Stimulated activated CD4-positive, alpha-beta T cell treated with anti-CD3 and anti-CD28 coated beads, TNF-alpha, amount 100 ng/mL, for 48 hours (primary cell): Measurements from ENCODE around the gene KIAA0825.
"Not testable (repeated sequence)": the region's sequence is repeated elsewhere in the genome, so short reads cannot be mapped to it uniquely, and the experiment has no call there.

Experiments
- DNase-seq, 3 donors: peaks; one replicate each; pipeline ENCODE4 v3.0.0-alpha.2; 2020; ENCODE audit warnings: low read depth in 3 of 3

KIAA0825 gene

GRCh38 chr5:94375801-94376200 is 242.6 kb downstream of the KIAA0825 start:
- DNase-seq: no peak

GRCh38 chr5:94374336-94374735 is 244.1 kb downstream of the KIAA0825 start:
- no peak for DNase-seq

- DNase-seq: no peak
Observed at GRCh38 chr5:94367900-94368299, 250.5 kb downstream of the KIAA0825 start.

- DNase-seq: no peak
Observed at GRCh38 chr5:94366811-94367210, 251.6 kb downstream of the KIAA0825 start.

GRCh38 chr5:94362857-94363256 is 255.5 kb downstream of the KIAA0825 start:
- DNase-seq: no peak

GRCh38 chr5:94361832-94362796 is 256.3 kb downstream of the KIAA0825 start:
- no peak for DNase-seq

- DNase-seq: no peak
Observed at GRCh38 chr5:94361161-94361560, 257.2 kb downstream of the KIAA0825 start.

GRCh38 chr5:94360382-94361130 is 257.8 kb downstream of the KIAA0825 start:
- no peak for DNase-seq

GRCh38 chr5:94359880-94360279 is 258.5 kb downstream of the KIAA0825 start:
- DNase-seq: no peak

GRCh38 chr5:94355811-94356210 is 262.6 kb downstream of the KIAA0825 start:
- DNase-seq: no peak

- DNase-seq: not testable (repeated sequence)
Observed at GRCh38 chr5:94354837-94355485, 263.4 kb downstream of the KIAA0825 start.

GRCh38 chr5:94353605-94354004 is 264.8 kb downstream of the KIAA0825 start:
- DNase-seq: no peak

GRCh38 chr5:94347130-94347529 is 271.3 kb downstream of the KIAA0825 start:
- DNase-seq: no peak

GRCh38 chr5:94345257-94345656 is 273.1 kb downstream of the KIAA0825 start:
- no peak for DNase-seq

GRCh38 chr5:94337617-94338016 is 280.8 kb downstream of the KIAA0825 start:
- no peak for DNase-seq

- no peak for DNase-seq
Observed at GRCh38 chr5:94335936-94336335, 282.5 kb downstream of the KIAA0825 start.

GRCh38 chr5:94329115-94329514 is 289.3 kb downstream of the KIAA0825 start:
- no peak for DNase-seq

- DNase-seq: no peak
Observed at GRCh38 chr5:94326586-94326985, 291.8 kb downstream of the KIAA0825 start.

- no peak for DNase-seq
Observed at GRCh38 chr5:94316916-94317838, 301.2 kb downstream of the KIAA0825 start.

GRCh38 chr5:94314460-94315131 is 303.8 kb downstream of the KIAA0825 start:
- DNase-seq: no peak

- no peak for DNase-seq
Observed at GRCh38 chr5:94313696-94314095, 304.7 kb downstream of the KIAA0825 start.
